Neural progenitor cell (in vitro differentiated cells): Measurements from ENCODE around the gene SEPHS1. TPM values are rescaled to one million over a fixed set of nuclear protein-coding genes. Genes with fewer than 3 reads are reported as not detected.

Experiments
- DNase-seq: peaks from one replicate; pipeline ENCODE4 v3.0.0-alpha.2; 2016; ENCODE audit warnings: low spot score
- H2AFZ ChIP-seq: fragments of 200-600 bp; sonication (generic); replicated peaks from 2 replicates; pipeline ENCODE4 v1.6.1; 2016; ENCODE audit warnings: antibody characterized with exemption
- H3F3A ChIP-seq: fragments of 200-600 bp; sonication (generic); 2 replicates; pipeline ENCODE4 v1.6.1; 2016; ENCODE audit warnings: antibody characterized with exemption, low read depth
- H3K27ac ChIP-seq: fragments of 200-600 bp; sonication (generic); 2 replicates; pipeline ENCODE4 v1.5.1; 2016; ENCODE audit warnings: mild to moderate bottlenecking
- H3K27me3 ChIP-seq: fragments of 200-600 bp; sonication (generic); 2 replicates; pipeline ENCODE4 v1.6.1; 2016; ENCODE audit warnings: mild to moderate bottlenecking, moderate library complexity
- H3K36me3 ChIP-seq: fragments of 200-600 bp; sonication (generic); 2 replicates; pipeline ENCODE4 v1.5.1; 2016
- H3K4me1 ChIP-seq: fragments of 200-600 bp; sonication (generic); 2 replicates; pipeline ENCODE4 v1.6.1; 2016; ENCODE audit warnings: mixed run types
- H3K4me2 ChIP-seq: fragments of 200-600 bp; sonication (generic); 2 replicates; pipeline ENCODE4 v1.6.1; 2016
- H3K4me3 ChIP-seq: fragments of 200-600 bp; sonication (generic); 2 replicates; pipeline ENCODE4 v1.5.1; 2016
- H3K79me2 ChIP-seq: fragments of 200-600 bp; sonication (generic); 2 replicates; pipeline ENCODE4 v1.6.1; 2016; ENCODE audit warnings: low read depth
- H3K9ac ChIP-seq: fragments of 200-600 bp; sonication (generic); 2 replicates; pipeline ENCODE4 v1.6.1; 2016
- H3K9me3 ChIP-seq: fragments of 200-600 bp; sonication (generic); 2 replicates; pipeline ENCODE4 v1.5.1; 2016; ENCODE audit warnings: low read depth
- H4K20me1 ChIP-seq: fragments of 200-600 bp; sonication (generic); 2 replicates; pipeline ENCODE4 v1.6.1; 2016; ENCODE audit warnings: low read depth
- H3K27ac Mint-ChIP-seq: 3 replicates; pipeline ENCODE4 v1.8.0; 2021; ENCODE audit warnings: mixed read lengths
- H3K27me3 Mint-ChIP-seq: 2 replicates; pipeline ENCODE4 v1.8.0; 2022; ENCODE audit warnings: low read depth, mild to moderate bottlenecking, inconsistent platforms, moderate library complexity, mixed read lengths; ENCODE audit not compliant: insufficient read depth
- H3K36me3 Mint-ChIP-seq: 3 replicates; pipeline ENCODE4 v1.8.0; 2021; ENCODE audit warnings: mixed read lengths
- H3K4me1 Mint-ChIP-seq: 3 replicates; pipeline ENCODE4 v1.8.0; 2021; ENCODE audit warnings: mixed read lengths
- H3K4me3 Mint-ChIP-seq: 3 replicates; pipeline ENCODE4 v1.8.0; 2021; ENCODE audit warnings: mild to moderate bottlenecking, moderate library complexity, mixed read lengths
- H3K9me3 Mint-ChIP-seq: 3 replicates; pipeline ENCODE4 v1.8.0; 2020; ENCODE audit warnings: mixed read lengths
- CTCF ChIP-seq: fragments of 200-600 bp; sonication (generic); IDR thresholded peaks from 2 replicates; pipeline ENCODE4 v1.5.1; 2017; ENCODE audit warnings: antibody characterized with exemption, mild to moderate bottlenecking
- EZH2 ChIP-seq: fragments of 200-600 bp; sonication (generic); IDR thresholded peaks from 2 replicates; pipeline ENCODE4 v1.6.1; 2017; ENCODE audit warnings: antibody characterized with exemption, mild to moderate bottlenecking, moderate library complexity
- EZH2phosphoT487 ChIP-seq: fragments of 200-600 bp; sonication (generic); IDR thresholded peaks from 2 replicates; pipeline ENCODE4 v1.6.1; 2017; ENCODE audit warnings: antibody characterized with exemption
- total RNA-seq: library from RNA; depleted of rRNA; stranded (reverse); fragments of >200 nt; gene quantifications from 2 replicates; pipeline ENCODE4 v1.2.3, GENCODE V29; 2015; ENCODE audit warnings: low replicate concordance

The SEPHS1 gene
- total RNA-seq, 1 donor from 2014 or later: 94.9 TPM

- no peak overlapping the region for H3K4me2 ChIP-seq
- H4K20me1 ChIP-seq: no peaks in the 10 kb centered on the region
- peaks cover 5% of the 10 kb centered on the region for H3K4me1 Mint-ChIP-seq
- peaks cover 11% of the 10 kb centered on the region for H3K27me3 Mint-ChIP-seq
- no peak overlapping the region for H3K4me3 Mint-ChIP-seq
- no peaks in the 10 kb centered on the region for H3K36me3 Mint-ChIP-seq
- no peaks in the 10 kb centered on the region for H3K9me3 Mint-ChIP-seq
- no peaks in the 10 kb centered on the region for H3K36me3 ChIP-seq
- no peak overlapping the region for H3K27ac Mint-ChIP-seq
- no peak overlapping the region for H3K27ac ChIP-seq
- TF ChIP-seq CTCF: peak; percentile 97
- TF ChIP-seq EZH2: no peak
- no peaks in the 10 kb centered on the region for H3K4me1 ChIP-seq
- no peaks in the 10 kb centered on the region for H3F3A ChIP-seq
- no peaks in the 10 kb centered on the region for H3K79me2 ChIP-seq
- no peaks in the 10 kb centered on the region for H3K9me3 ChIP-seq
- no peak overlapping the region for H3K9ac ChIP-seq
- DNase-seq: peak; percentile 89
- no peaks in the 10 kb centered on the region for H3K27me3 ChIP-seq
- peak overlapping the region; percentile 11 for H2AFZ ChIP-seq
- no peak overlapping the region for H3K4me3 ChIP-seq
These were observed 23.9 kb upstream of the SEPHS1 start for GRCh38 chr10:13371897-13372470.

- Histone ChIP-seq H3K36me3 (no peaks in the 10 kb centered on the region), H3K9ac (no peak overlapping the region), H3K9me3 (no peaks in the 10 kb centered on the region), H3F3A (no peaks in the 10 kb centered on the region), H3K4me3 (no peak overlapping the region), H3K4me1 (no peaks in the 10 kb centered on the region), H3K27me3 (no peaks in the 10 kb centered on the region), H3K4me2 (no peak overlapping the region), H3K27ac (no peak overlapping the region), H4K20me1 (no peaks in the 10 kb centered on the region), H3K79me2 (no peaks in the 10 kb centered on the region), H2AFZ (no peak overlapping the region)
- Mint-ChIP-seq H3K9me3 (no peaks in the 10 kb centered on the region), H3K4me1 (peaks cover 2% of the 10 kb centered on the region), H3K4me3 (no peak overlapping the region), H3K27me3 (peaks cover 5% of the 10 kb centered on the region), H3K36me3 (no peaks in the 10 kb centered on the region), H3K27ac (no peak overlapping the region)
- no peak for DNase-seq
- TF ChIP-seq EZH2phosphoT487 (no peak), CTCF (no peak), EZH2 (no peak)
These were observed 18.8 kb upstream of the SEPHS1 start for GRCh38 chr10:13366891-13367290.

- H4K20me1 ChIP-seq: no peaks in the 10 kb centered on the region
- no peaks in the 10 kb centered on the region for H3K79me2 ChIP-seq
- H3K36me3 ChIP-seq: no peaks in the 10 kb centered on the region
- Mint-ChIP-seq H3K27me3 (peaks cover 5% of the 10 kb centered on the region), H3K36me3 (no peaks in the 10 kb centered on the region), H3K4me3 (no peak overlapping the region), H3K4me1 (no peaks in the 10 kb centered on the region), H3K27ac (no peak overlapping the region), H3K9me3 (no peaks in the 10 kb centered on the region)
- H3K4me3 ChIP-seq: no peak overlapping the region
- no peaks in the 10 kb centered on the region for H3K9me3 ChIP-seq
- H3K4me2 ChIP-seq: no peak overlapping the region
- no peaks in the 10 kb centered on the region for H3K27me3 ChIP-seq
- no peaks in the 10 kb centered on the region for H3F3A ChIP-seq
- no peak overlapping the region for H2AFZ ChIP-seq
- no peak overlapping the region for H3K9ac ChIP-seq
- no peak for DNase-seq
- TF ChIP-seq CTCF (no peak), EZH2 (no peak)
- no peak overlapping the region for H3K27ac ChIP-seq
- H3K4me1 ChIP-seq: no peaks in the 10 kb centered on the region
These were observed 17.7 kb upstream of the SEPHS1 start for GRCh38 chr10:13365831-13366230.
